ENCODE data around the gene LIG4.
"Not testable (repeated sequence)": the region's sequence is repeated elsewhere in the genome, so short reads cannot be mapped to it uniquely, and the experiment has no call there.

LIG4 gene

GRCh38 chr13:108215436-108215835, at the start of gene LIG4:
LIG4 (minus strand) TSS chr13:108215536; CDS start chr13:108211268, 4,268 bp downstream.
- DNase-seq (ENCODE audit: low spot score), result peak; percentile 91

GRCh38 chr13:108263621-108264355, 48.5 kb upstream of the LIG4 start:
- no peak for DNase-seq (ENCODE audit: low spot score)

- no peak for DNase-seq (ENCODE audit: low spot score)
Measured at GRCh38 chr13:108257248-108257647, 41.9 kb upstream of the LIG4 start.

GRCh38 chr13:108249150-108249549, 33.8 kb upstream of the LIG4 start:
- no peak for DNase-seq (ENCODE audit: low spot score)

- DNase-seq (ENCODE audit: low spot score), result no peak
Measured at GRCh38 chr13:108230377-108230776, 15.0 kb upstream of the LIG4 start.

GRCh38 chr13:108227651-108228272, 12.4 kb upstream of the LIG4 start:
- DNase-seq (ENCODE audit: low spot score), result peak; percentile 33

GRCh38 chr13:108226184-108226583, 10.8 kb upstream of the LIG4 start:
- DNase-seq (ENCODE audit: low spot score), result no peak

- DNase-seq (ENCODE audit: low spot score), result no peak
Measured at GRCh38 chr13:108225440-108225839, 10.1 kb upstream of the LIG4 start.

GRCh38 chr13:108223687-108224503, 8.6 kb upstream of the LIG4 start:
- DNase-seq (ENCODE audit: low spot score), result no peak

- peak; percentile 84 for DNase-seq (ENCODE audit: low spot score)
Measured at GRCh38 chr13:108220041-108220440, 4.7 kb upstream of the LIG4 start.

- DNase-seq (ENCODE audit: low spot score), result peak; percentile 91
Measured at GRCh38 chr13:108218044-108218974, 3.0 kb upstream of the LIG4 start, which contains the start of gene ABHD13. ABHD13 (plus strand) TSS chr13:108218392; CDS start chr13:108229219, 10,827 bp downstream.

GRCh38 chr13:108217307-108218043, 2.1 kb upstream of the LIG4 start:
- not testable (repeated sequence) for DNase-seq (ENCODE audit: low spot score)

- DNase-seq (ENCODE audit: low spot score), result no peak
Measured at GRCh38 chr13:108214441-108215271, 680 bp downstream of the LIG4 start.

- DNase-seq (ENCODE audit: low spot score), result no peak
Measured at GRCh38 chr13:108213946-108214345, 1.4 kb downstream of the LIG4 start.

- no peak for DNase-seq (ENCODE audit: low spot score)
Measured at GRCh38 chr13:108212886-108213285, 2.5 kb downstream of the LIG4 start.

- DNase-seq (ENCODE audit: low spot score), result no peak
Measured at GRCh38 chr13:108210551-108210950, 4.8 kb downstream of the LIG4 start.

GRCh38 chr13:108200781-108201398, 14.4 kb downstream of the LIG4 start:
- DNase-seq (ENCODE audit: low spot score), result no peak

- DNase-seq (ENCODE audit: low spot score), result no peak
Measured at GRCh38 chr13:108195861-108196260, 19.5 kb downstream of the LIG4 start.

- no peak for DNase-seq (ENCODE audit: low spot score)
Measured at GRCh38 chr13:108195146-108195545, 20.2 kb downstream of the LIG4 start.
